HEK293 (cell line): ENCODE data around the gene FDX1.

Experiments
- CTCF ChIA-PET: fragments of 350-600 bp; formaldehyde crosslinking; extraction: SDS; loops from one replicate; lab custom pipeline; 2021; ENCODE audit warnings: antibody characterized with exemption; lab: Yijun Ruan, JAX
- POLR2A ChIA-PET: fragments of 300-600 bp; formaldehyde crosslinking; extraction: SDS; loops from one replicate; lab custom pipeline; 2020; ENCODE audit warnings: antibody characterized with exemption, inconsistent platforms; lab: Yijun Ruan, JAX
- H3K27ac ChIP-seq: fragments of 200-500 bp; sonication (Bioruptor generic); 2 replicates; pipeline ENCODE4 v1.5.1; 2014; ENCODE audit warnings: low read depth, low read length, control low read depth, inconsistent platforms; ENCODE audit errors: extremely low read depth
- H3K36me3 ChIP-seq, 2 experiments: fragments of 200-500 bp in 1 of 2; sonication (Bioruptor generic) in 1 of 2; 1 replicate in 1 of 2; 2 replicates in 1 of 2; pipeline ENCODE4 v1.5.1; 2014 to 2017; ENCODE audit warnings: inconsistent platforms in 2 of 2, low read length in 2 of 2; ENCODE audit not compliant: control insufficient read depth in 2 of 2, insufficient read depth in 1 of 2
- H3K4me1 ChIP-seq: fragments of 200-500 bp; sonication (Bioruptor generic); 2 replicates; pipeline ENCODE4 v1.5.1; 2014; ENCODE audit warnings: mild to moderate bottlenecking, low read length, inconsistent platforms; ENCODE audit not compliant: control insufficient read depth, insufficient read depth
- H3K4me3 ChIP-seq: 2 replicates; pipeline ENCODE4 v1.5.1; 2011; ENCODE audit warnings: low read depth, mild to moderate bottlenecking, control low read depth, low read length, moderate library complexity
- H3K9me3 ChIP-seq: fragments of 200-500 bp; sonication (Bioruptor generic); 2 replicates; pipeline ENCODE4 v1.5.1; 2014; ENCODE audit warnings: low read depth, low read length, inconsistent platforms; ENCODE audit not compliant: control insufficient read depth, insufficient read depth
- HOXD13 ChIP-seq: sonication (generic); formaldehyde crosslinking; IDR thresholded peaks from 2 replicates; pipeline ENCODE4 v1.8.0; 2022; ENCODE audit warnings: missing genetic modification reagents, borderline replicate concordance
- KLF8 ChIP-seq: fragments of 450-650 bp; formaldehyde crosslinking; IDR thresholded peaks from 2 replicates; pipeline ENCODE4 v1.5.1; 2016; ENCODE audit warnings: missing biosample characterization, missing genetic modification characterization
- OSR2 ChIP-seq: fragments of 450-650 bp; formaldehyde crosslinking; IDR thresholded peaks from 2 replicates; pipeline ENCODE4 v1.5.1; 2016; ENCODE audit warnings: missing biosample characterization, missing genetic modification characterization
- PRDM2 ChIP-seq: fragments of 450-650 bp; formaldehyde crosslinking; IDR thresholded peaks from 2 replicates; pipeline ENCODE4 v1.5.1; 2016; ENCODE audit warnings: missing biosample characterization, missing genetic modification characterization, borderline replicate concordance
- REST ChIP-seq: fragments of 450-650 bp; formaldehyde crosslinking; IDR thresholded peaks from 2 replicates; pipeline ENCODE4 v1.5.1; 2016; ENCODE audit warnings: missing biosample characterization, missing genetic modification characterization
- SETDB1 ChIP-seq: IDR thresholded peaks from one replicate; pipeline ENCODE4 v1.6.1; 2017; ENCODE audit warnings: mild to moderate bottlenecking, low read length, moderate library complexity, mixed read lengths; ENCODE audit not compliant: insufficient read length
- ZBTB1 ChIP-seq: fragments of 450-650 bp; formaldehyde crosslinking; IDR thresholded peaks from 2 replicates; pipeline ENCODE4 v1.5.1; 2016; ENCODE audit warnings: missing biosample characterization, missing genetic modification characterization
- ZNF10 ChIP-seq: fragments of 450-650 bp; formaldehyde crosslinking; IDR thresholded peaks from 2 replicates; pipeline ENCODE4 v1.5.1; 2017; ENCODE audit warnings: missing biosample characterization, missing genetic modification characterization
- ZNF138 ChIP-seq: fragments of 450-650 bp; formaldehyde crosslinking; IDR thresholded peaks from 2 replicates; pipeline ENCODE4 v1.5.1; 2016; ENCODE audit warnings: missing biosample characterization, missing genetic modification characterization, borderline replicate concordance
- ZNF140 ChIP-seq: fragments of 450-650 bp; formaldehyde crosslinking; IDR thresholded peaks from 2 replicates; pipeline ENCODE4 v1.5.1; 2016; ENCODE audit warnings: missing biosample characterization, missing genetic modification characterization
- ZNF155 ChIP-seq: fragments of 450-650 bp; formaldehyde crosslinking; IDR thresholded peaks from 2 replicates; pipeline ENCODE4 v1.5.1; 2016; ENCODE audit warnings: missing biosample characterization, missing genetic modification characterization
- ZNF354C ChIP-seq: fragments of 450-650 bp; formaldehyde crosslinking; IDR thresholded peaks from 2 replicates; pipeline ENCODE4 v1.5.1; 2016; ENCODE audit warnings: missing biosample characterization, missing genetic modification characterization, low read depth, borderline replicate concordance
- ZNF449 ChIP-seq: fragments of 450-650 bp; formaldehyde crosslinking; IDR thresholded peaks from 2 replicates; pipeline ENCODE4 v1.5.1; 2017; ENCODE audit warnings: missing biosample characterization, mild to moderate bottlenecking, missing genetic modification characterization, moderate library complexity
- ZNF549 ChIP-seq: fragments of 450-650 bp; IDR thresholded peaks from 2 replicates; pipeline ENCODE4 v1.5.1; 2018; ENCODE audit warnings: missing biosample characterization, missing genetic modification characterization, mild to moderate bottlenecking, inconsistent platforms, moderate library complexity
- ZNF558 ChIP-seq: fragments of 450-650 bp; formaldehyde crosslinking; IDR thresholded peaks from 2 replicates; pipeline ENCODE4 v1.5.1; 2016; ENCODE audit warnings: missing biosample characterization, missing genetic modification characterization
- ZNF580 ChIP-seq: fragments of 450-650 bp; formaldehyde crosslinking; IDR thresholded peaks from 2 replicates; pipeline ENCODE4 v1.5.1; 2016; ENCODE audit warnings: missing biosample characterization, missing genetic modification characterization
- ZNF645 ChIP-seq: fragments of 450-650 bp; formaldehyde crosslinking; IDR thresholded peaks from 2 replicates; pipeline ENCODE4; 2016; ENCODE audit warnings: missing biosample characterization, missing genetic modification characterization
- ZNF792 ChIP-seq: fragments of 450-650 bp; formaldehyde crosslinking; IDR thresholded peaks from 2 replicates; pipeline ENCODE4 v1.5.1; 2016; ENCODE audit warnings: missing biosample characterization, missing genetic modification characterization
- ZNF837 ChIP-seq: fragments of 450-650 bp; formaldehyde crosslinking; IDR thresholded peaks from 2 replicates; pipeline ENCODE4 v1.5.1; 2016; ENCODE audit warnings: missing biosample characterization, missing genetic modification characterization

FDX1 gene

GRCh38 chr11:110454609-110455008 is 24.9 kb downstream of the FDX1 start:
- TF ChIP-seq ZNF580 (tag by site-specific recombination) (no peak), ZNF792 (tag by site-specific recombination) (no peak), ZNF140 (tag by site-specific recombination) (no peak), ZNF155 (tag by site-specific recombination) (no peak), ZBTB1 (tag by site-specific recombination) (no peak), ZNF354C (tag by site-specific recombination) (no peak), REST (tag by site-specific recombination) (no peak), ZNF549 (tag by site-specific recombination) (no peak), KLF8 (no peak), SETDB1 (no peak), PRDM2 (tag by site-specific recombination) (no peak), ZNF645 (no peak), ZNF449 (tag by site-specific recombination) (no peak), HOXD13 (CRISPR knock-in tag) (no peak), ZNF138 (tag by site-specific recombination) (no peak), ZNF558 (tag by site-specific recombination) (no peak), ZNF837 (tag by site-specific recombination) (no peak), OSR2 (tag by site-specific recombination) (no peak), ZNF10 (tag by site-specific recombination) (no peak)
- Histone ChIP-seq H3K9me3 (no peaks in the 10 kb centered on the region), H3K27ac (no peak overlapping the region), H3K4me3 (no peak overlapping the region), H3K4me1 (no peaks in the 10 kb centered on the region), H3K36me3 (peaks cover 0 to 31% of the 10 kb centered on the region in 2 experiments; a peak in 2 of 3 replicates)
- CTCF ChIA-PET, result interaction anchor here (0.6 to 1.0 kb wide), 2 partner anchors 8 to 73 kb away, joined by 5 to 6 read pairs; no protein-coding TSS in a partner anchor
- POLR2A ChIA-PET, result no interaction called here
